Measurements from ENCODE around the gene HIP1.

DNA sequence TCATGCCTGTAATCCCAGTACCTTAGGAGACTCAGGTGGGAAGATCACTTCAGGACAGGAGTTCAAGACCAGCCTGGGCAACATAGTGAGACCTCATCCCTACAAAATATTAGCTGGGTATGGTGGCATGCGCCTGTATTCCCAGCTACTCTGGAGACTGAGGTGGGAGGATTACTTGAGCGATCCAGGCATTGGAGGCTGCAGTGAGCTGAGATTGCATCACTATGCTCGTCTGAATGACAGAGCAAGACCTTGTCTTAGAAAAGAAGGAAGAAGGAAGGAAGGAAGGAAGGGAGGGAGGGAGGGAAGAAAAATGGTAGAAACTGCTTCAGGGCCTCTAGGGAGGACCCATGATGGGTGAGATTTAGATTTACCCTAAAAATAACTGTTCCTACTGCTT, 134.3 kb downstream of the HIP1 start:
- no peak for TF ChIP-seq PTBP1 (IDR thresholded peaks at IDR 0.05; ENCODE audit: low read depth, low read length, poor library complexity, severe bottlenecking)
- no peak for TF ChIP-seq EP300 (IDR thresholded peaks at IDR 0.05; ENCODE audit: low read depth in 2 of 2, low read length in 2 of 2)
- TF ChIP-seq EP300 (CRISPR knock-in tag; IDR thresholded peaks at IDR 0.05; ENCODE audit: borderline replicate concordance), result no peak
- TF ChIP-seq CTCF (CRISPR knock-in tag; IDR thresholded peaks at IDR 0.05), result no peak
- TF ChIP-seq CREB1 (IDR thresholded peaks at IDR 0.05), result no peak
- TF ChIP-seq CREB1 (CRISPR knock-in tag; IDR thresholded peaks at IDR 0.05), result no peak
- no peak for TF ChIP-seq ZBTB33 (CRISPR knock-in tag; IDR thresholded peaks at IDR 0.05)
- TF ChIP-seq TGIF2 (CRISPR knock-in tag; IDR thresholded peaks at IDR 0.05), result no peak
- TF ChIP-seq KLF16 (CRISPR knock-in tag; IDR thresholded peaks at IDR 0.05), result no peak
- TF ChIP-seq SOX6 (IDR thresholded peaks at IDR 0.05), result no peak
- TF ChIP-seq SOX6 (CRISPR knock-in tag; IDR thresholded peaks at IDR 0.05), result no peak
- TF ChIP-seq SRY (CRISPR knock-in tag; IDR thresholded peaks at IDR 0.05), result no peak
- no peak for TF ChIP-seq ZZZ3 (CRISPR knock-in tag; IDR thresholded peaks at IDR 0.05; ENCODE audit: borderline replicate concordance)

Measured in HepG2 (cell line).